ENCODE results near the gene PPFIA4. TPM values are rescaled to one million over a fixed set of nuclear protein-coding genes. Genes with fewer than 3 reads are reported as not detected.

PPFIA4 gene
- total RNA-seq, 1 experiment from 2014 or later, result 3.0 TPM

DNA sequence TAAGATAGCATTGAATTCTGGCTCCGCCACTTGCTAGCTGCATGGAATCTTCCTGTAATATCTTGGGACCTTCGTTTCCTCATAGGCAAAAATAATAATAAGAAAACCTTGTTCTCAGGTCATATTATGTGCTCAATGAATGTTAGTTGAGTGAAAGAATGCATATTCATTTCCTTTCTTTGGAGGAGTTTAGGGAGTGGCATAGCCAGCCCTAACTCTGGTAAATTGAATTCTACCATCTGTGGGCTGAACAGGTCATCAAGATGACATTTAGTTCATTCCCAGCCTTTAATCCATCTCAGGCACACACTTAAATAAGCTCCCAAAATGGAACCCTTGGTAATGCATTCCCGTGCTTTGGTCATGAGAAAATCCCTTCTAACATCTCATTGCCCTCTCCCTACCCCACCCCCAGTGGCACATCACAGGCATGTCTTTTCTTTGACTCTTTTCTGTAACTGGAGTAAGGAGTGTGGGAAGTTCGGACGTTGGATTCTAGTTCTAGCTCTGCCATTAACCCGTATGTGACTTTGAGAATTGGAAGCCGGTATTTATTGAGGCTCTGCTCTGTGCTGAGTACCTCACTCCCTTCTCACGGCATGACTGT lies 72.7 kb downstream of the PPFIA4 start:
- no TSS peak for BruUV-seq (replicated peaks)

DNA sequence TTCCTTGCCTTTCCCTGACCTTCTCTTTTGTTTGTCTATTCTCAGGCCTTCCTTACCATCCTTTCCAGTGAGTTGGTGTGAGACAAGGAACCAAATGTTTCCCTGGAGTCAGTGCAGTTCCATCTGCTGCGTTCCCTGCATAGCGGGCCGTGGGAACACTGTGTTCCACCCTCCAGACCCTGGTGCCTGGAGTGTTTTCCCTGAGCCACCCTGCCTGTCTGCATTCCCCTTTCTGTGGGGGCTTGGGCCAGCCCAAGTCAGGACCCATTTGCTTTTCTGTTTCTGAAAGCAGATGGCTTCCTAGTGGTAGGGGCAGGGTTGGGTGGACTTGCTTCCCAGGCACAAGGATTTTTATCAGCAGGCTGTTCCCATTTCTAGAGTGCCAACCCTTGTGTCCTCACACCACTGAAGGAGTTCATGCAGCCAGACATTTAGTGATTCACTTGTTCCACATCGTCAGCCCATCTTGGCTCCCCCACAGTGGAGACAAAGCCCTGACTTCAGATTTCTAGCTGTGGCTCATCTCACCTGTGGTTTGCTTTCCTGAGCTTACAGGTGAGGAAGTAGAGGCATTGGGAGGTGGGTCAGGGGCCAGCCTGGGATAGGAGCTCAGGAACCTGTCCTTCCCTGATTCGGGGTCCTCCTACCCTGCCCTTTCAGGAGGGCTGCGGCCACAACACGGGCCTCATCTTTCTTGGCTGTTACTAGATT lies 73.7 kb downstream of the PPFIA4 start:
- Histone ChIP-seq H3K4me3 (ENCODE audit: low read depth, low read length, poor library complexity, severe bottlenecking) (no peak overlapping the region), H3K27me3 (replicated peaks; ENCODE audit: insufficient read depth, low read depth, low read length, poor library complexity) (no peaks in the 10 kb centered on the region), H3K4me1 (ENCODE audit: insufficient read depth, low read length, poor library complexity, severe bottlenecking) (no peaks in the 10 kb centered on the region), H3K27ac (ENCODE audit: low read depth, low read length, poor library complexity, severe bottlenecking) (no peak overlapping the region), H3K9me3 (ENCODE audit: low read depth, low read length, poor library complexity, severe bottlenecking) (peaks cover 10% of the 10 kb centered on the region), H3K36me3 (ENCODE audit: insufficient read depth, low read length, poor library complexity, severe bottlenecking) (no peaks in the 10 kb centered on the region)
- TF ChIP-seq, protein P1, sequence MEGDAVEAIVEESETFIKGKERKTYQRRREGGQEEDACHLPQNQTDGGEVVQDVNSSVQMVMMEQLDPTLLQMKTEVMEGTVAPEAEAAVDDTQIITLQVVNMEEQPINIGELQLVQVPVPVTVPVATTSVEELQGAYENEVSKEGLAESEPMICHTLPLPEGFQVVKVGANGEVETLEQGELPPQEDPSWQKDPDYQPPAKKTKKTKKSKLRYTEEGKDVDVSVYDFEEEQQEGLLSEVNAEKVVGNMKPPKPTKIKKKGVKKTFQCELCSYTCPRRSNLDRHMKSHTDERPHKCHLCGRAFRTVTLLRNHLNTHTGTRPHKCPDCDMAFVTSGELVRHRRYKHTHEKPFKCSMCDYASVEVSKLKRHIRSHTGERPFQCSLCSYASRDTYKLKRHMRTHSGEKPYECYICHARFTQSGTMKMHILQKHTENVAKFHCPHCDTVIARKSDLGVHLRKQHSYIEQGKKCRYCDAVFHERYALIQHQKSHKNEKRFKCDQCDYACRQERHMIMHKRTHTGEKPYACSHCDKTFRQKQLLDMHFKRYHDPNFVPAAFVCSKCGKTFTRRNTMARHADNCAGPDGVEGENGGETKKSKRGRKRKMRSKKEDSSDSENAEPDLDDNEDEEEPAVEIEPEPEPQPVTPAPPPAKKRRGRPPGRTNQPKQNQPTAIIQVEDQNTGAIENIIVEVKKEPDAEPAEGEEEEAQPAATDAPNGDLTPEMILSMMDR (conservative IDR thresholded peaks at IDR 0.05; ENCODE audit: low read depth, low read length), result no peak
- no peak for TF ChIP-seq EZH2 (IDR thresholded peaks at IDR 0.05; ENCODE audit: borderline replicate concordance, low read depth, low read length, poor library complexity, severe bottlenecking)
- ChIA-PET CTCF (interaction anchor here (0.6 kb wide), 1 partner anchor 643 kb away, joined by 6 read pairs; no protein-coding TSS in a partner anchor), POLR2A (ENCODE audit: low non-redundant PET) (no interaction called here)
- no peak for DNase-seq (ENCODE audit: low spot score)
- no TSS peak for BruUV-seq (replicated peaks)
- intact Hi-C loops (cut with micrococcal nuclease; ENCODE audit: unreplicated experiment), result no loop called here

More for the DNA sequence above, 72.7 kb downstream of the PPFIA4 start:
- Histone ChIP-seq H3K4me3 (ENCODE audit: low read depth, low read length, poor library complexity, severe bottlenecking) (no peak overlapping the region), H3K4me1 (ENCODE audit: insufficient read depth, low read length, poor library complexity, severe bottlenecking) (no peaks in the 10 kb centered on the region), H3K27ac (ENCODE audit: low read depth, low read length, poor library complexity, severe bottlenecking) (no peak overlapping the region), H3K27me3 (replicated peaks; ENCODE audit: insufficient read depth, low read depth, low read length, poor library complexity) (no peaks in the 10 kb centered on the region), H3K9me3 (ENCODE audit: low read depth, low read length, poor library complexity, severe bottlenecking) (peaks cover 14% of the 10 kb centered on the region), H3K36me3 (ENCODE audit: insufficient read depth, low read length, poor library complexity, severe bottlenecking) (no peaks in the 10 kb centered on the region)
- TF ChIP-seq, protein P1 (conservative IDR thresholded peaks at IDR 0.05; ENCODE audit: low read depth, low read length), result no peak
- no peak for TF ChIP-seq EZH2 (IDR thresholded peaks at IDR 0.05; ENCODE audit: borderline replicate concordance, low read depth, low read length, poor library complexity, severe bottlenecking)
- DNase-seq (ENCODE audit: low spot score), result no peak
- CTCF ChIA-PET, result no interaction called here
- intact Hi-C loops (cut with micrococcal nuclease; ENCODE audit: unreplicated experiment), result no loop called here
- POLR2A ChIA-PET (ENCODE audit: low non-redundant PET), result no interaction called here

DNA sequence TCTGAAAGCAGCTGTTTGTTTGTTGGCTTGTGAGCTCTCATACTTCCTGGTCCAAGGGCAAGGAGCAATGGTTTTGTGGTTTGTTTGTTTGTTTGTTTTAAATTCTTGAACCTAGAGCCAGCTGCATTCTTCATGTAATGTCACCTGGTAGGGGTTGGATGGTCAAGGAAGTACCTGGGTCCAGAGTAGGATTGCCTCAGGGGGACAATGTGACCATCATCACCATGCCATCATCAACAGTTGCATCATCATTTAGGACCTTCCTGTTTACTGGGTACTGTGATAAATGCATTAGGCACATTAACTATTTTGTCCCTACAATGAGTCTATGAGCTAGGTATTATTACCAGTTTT lies 74.2 kb downstream of the PPFIA4 start:
- ChIA-PET POLR2A (ENCODE audit: low non-redundant PET) (no interaction called here), CTCF (interaction anchor here (0.6 kb wide), 1 partner anchor 643 kb away, joined by 6 read pairs; no protein-coding TSS in a partner anchor)
- DNase-seq (ENCODE audit: low spot score), result no peak
- Histone ChIP-seq H3K9me3 (ENCODE audit: low read depth, low read length, poor library complexity, severe bottlenecking) (peaks cover 9% of the 10 kb centered on the region), H3K27ac (ENCODE audit: low read depth, low read length, poor library complexity, severe bottlenecking) (no peak overlapping the region), H3K4me1 (ENCODE audit: insufficient read depth, low read length, poor library complexity, severe bottlenecking) (no peaks in the 10 kb centered on the region), H3K36me3 (ENCODE audit: insufficient read depth, low read length, poor library complexity, severe bottlenecking) (no peaks in the 10 kb centered on the region), H3K27me3 (replicated peaks; ENCODE audit: insufficient read depth, low read depth, low read length, poor library complexity) (no peaks in the 10 kb centered on the region), H3K4me3 (ENCODE audit: low read depth, low read length, poor library complexity, severe bottlenecking) (no peak overlapping the region)
- no peak for TF ChIP-seq EZH2 (IDR thresholded peaks at IDR 0.05; ENCODE audit: borderline replicate concordance, low read depth, low read length, poor library complexity, severe bottlenecking)
- TF ChIP-seq, protein P1 (conservative IDR thresholded peaks at IDR 0.05; ENCODE audit: low read depth, low read length), result no peak
- intact Hi-C loops (cut with micrococcal nuclease; ENCODE audit: unreplicated experiment), result no loop called here
- BruUV-seq (replicated peaks), result no TSS peak

Data from A673 (cell line).